Fibroblast of skin of scalp (primary cell): ENCODE results near the gene GINS1.

Experiments used
- DNase-seq: peaks from one replicate; pipeline ENCODE4 v3.0.0-alpha.2; 2013

Gene GINS1

DNA sequence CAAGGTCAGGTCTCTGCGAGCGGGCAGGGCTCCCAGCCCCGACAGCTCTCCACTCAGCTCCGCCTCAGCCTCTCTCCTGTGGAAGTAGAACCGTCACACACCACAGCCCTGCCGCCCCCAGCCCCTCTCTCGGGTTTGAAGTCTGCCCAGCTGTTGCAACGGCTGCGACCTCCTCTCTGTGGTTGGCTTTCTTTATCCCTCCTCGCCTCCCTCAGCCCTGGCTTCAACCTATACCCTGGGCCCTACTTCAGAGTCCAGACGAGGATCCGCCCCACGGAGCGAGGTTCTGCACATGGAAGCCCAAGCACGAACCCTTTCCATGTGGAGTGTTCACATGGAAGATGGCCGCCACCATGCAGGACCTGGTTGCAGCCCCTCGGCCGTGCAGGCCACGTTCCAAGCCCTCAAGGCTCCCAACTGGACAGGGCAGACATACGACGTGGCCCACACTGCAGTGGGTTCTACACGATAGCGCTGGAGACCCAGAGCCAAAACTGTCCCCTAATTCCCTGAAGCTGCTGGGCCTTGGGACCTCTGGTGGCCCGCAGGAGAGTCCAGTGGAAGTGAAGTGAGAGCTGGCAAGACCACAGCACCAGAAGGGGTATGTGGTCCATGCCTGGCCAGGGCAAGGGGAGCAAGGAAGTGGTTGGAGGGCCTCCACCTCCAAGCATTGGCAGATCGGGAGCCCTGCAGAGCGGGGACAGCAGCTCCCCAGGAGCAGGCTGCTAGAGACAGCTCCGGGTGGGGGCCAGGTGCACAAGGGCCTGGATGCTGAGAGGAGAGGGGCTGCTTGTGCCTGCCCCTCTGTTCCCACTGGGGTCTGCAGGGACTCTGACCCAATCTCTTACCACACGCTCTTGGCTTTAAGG, 69.8 kb downstream of the GINS1 start:
- DNase-seq = no peak

DNA sequence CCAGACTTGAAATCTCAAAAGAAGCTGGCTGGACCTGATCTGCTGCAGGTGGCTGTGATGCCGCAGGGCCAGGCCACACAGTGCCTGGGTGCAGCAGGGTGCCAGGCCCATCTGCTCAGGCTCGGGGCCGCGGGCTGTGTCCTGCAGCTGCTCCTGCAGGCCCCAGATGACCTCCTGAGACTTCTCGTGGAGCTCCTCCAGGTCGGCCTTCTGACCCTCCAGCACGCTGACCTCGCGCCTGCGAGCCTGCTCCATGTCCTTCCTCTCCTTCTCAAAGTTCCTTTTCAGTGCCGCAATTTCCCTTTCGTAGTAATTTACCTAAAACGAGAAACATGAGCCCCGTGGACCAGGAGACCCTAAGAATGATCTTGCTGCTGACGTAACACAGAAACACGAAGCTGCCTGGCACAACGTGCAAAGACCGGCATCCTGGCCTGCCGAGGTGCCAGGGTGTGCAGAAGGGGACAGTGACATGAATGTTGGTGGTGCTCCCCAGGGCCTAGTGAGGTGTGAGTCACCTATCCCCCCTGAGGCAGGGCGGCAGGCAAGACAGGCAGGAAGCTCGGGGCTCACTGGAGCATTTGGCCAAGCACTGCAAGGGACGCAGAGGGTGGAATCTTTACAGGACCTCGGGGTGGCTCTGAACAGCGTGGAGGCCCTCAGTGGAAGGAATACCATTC, 71.6 kb downstream of the GINS1 start:
- no peak for DNase-seq

DNA sequence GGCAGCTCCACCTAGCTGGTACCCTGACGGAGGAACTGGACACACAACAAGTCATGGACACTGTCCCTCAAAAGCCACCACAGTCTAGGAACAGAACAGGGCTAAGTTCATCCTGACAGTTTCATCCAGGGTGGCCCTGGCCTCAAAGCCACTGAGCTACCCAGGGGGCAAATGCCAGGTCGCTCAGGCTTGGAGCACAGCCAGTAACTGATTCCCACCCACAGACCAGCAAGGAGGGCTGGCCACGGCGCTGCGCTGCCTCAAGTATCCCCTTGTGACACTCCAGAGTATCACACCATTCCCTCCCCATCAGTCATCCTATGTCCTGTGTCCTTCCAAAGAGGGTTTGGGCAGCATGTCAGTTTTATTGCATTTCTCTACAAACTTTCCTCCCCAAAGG, 72.2 kb downstream of the GINS1 start:
- DNase-seq = no peak

DNA sequence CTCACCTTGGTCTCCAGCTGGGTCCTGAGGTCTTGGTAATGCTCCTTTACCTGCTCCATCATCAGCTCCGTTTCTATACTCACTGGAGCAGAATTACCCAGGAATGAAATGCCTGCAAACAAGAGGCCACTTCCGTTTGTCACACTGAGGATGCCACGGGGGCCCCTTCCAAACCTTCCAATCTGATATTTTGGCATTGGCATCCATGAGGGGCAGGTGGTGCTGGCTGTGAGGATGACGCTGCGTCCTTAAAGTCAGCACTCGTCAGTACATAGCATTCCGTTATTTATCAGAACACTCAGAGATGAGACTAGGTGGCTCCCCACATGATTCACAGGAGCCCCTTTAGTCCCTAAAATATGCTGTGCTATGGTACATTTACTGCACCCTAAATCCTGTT, 72.7 kb downstream of the GINS1 start:
- no peak for DNase-seq

DNA sequence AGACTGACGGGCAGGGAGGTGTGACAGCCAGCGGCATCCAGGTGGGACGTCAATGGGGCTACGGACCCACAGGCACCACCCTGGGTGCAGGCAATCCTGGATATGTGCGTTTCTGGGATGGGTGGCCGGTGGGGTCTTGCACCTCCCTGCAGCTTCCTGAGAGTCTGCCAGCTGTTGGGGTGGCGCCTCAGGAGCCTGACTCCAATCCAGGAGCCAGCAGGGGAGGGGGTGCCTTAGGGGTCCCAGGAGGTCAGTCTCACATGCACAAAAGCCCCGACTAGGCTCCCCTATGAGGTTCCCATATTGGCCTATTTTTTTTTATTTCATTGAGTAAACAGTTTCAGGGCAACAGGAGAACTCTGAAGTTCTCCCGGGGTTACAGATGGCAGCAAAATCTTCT, 73.3 kb downstream of the GINS1 start:
- DNase-seq = no peak

DNA sequence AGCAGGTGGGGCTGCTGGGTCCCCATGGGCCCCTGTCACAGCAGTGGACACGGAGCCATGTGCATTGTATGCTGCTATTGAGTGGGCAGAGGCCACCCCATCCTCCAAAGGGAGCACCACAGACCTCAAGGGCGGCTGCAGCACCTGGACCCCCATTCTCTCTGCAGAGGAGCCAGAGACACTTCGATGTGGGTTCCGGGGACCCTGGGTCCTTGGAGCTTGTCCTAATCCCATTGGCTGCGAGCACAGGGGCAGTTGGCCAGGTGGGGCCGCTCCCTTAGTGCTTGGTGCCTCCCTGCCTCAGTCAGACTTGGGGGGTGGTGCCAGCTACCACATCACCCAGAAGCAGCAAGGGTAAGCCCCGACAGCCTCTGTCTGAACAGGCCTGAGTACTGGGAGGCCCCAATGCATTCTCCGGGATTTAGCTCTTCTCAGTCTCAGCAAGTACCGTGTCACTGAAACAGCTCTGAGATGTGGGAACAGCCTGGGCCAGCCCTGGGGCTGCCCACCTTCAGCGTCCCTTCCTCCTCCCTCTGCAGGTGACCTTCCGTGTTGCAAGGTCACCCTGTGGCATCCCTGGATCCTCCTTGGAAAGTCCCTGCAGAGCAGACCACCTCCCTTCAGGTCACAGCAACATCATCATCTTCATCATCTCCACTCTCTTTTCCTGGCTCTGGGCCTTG, 73.9 kb downstream of the GINS1 start:
- DNase-seq = no peak

DNA sequence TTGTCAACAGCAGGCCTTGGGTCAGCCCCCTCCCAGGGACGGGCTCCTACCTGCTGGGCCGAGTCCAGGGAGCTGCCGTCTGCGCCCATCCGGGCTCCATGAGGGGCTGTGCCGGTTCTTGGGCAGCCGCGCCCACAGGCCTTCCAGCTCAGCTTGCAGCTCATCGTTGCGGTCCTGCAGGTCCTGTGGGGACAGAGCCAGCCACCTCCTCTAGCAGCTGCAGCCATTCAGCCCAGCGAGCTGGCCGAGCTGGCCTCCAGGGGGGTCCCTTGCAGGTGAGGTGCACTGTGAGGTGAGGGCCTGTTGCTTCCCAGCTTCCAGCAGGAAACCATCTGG, 74.4 kb downstream of the GINS1 start:
- no peak for DNase-seq

DNA sequence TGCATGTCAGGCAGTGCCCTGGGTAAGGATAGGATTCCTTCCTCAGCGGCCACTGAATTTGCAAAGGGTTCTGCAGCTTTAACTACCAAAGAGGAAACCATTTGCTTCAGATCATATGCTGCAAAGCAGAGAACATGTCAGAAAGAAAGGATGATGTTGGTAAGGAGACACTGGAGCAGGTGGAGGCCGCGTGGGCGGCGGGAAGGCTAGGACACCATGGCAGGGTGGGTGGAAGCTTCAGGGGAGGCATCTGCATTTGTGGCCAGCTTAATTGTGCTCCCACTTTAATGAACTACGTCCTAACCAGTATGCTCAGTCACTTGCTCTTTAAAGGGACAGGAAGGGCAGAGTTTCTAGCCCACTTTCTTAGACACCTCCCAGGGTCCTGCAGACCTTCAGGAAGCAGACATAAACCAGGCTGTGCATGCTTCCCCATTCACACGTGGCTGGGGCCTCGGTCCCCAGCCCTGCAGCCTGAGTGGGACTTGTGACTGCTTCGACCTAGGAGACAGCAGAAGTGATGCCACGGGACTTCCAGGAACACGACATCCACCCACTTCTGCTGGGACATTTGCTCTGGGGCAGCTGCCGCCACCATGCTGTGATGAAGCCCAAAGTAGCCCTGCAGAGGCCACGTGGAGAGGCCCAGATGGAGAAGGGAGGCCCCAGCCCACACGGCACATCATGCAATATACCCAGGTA, 76.1 kb downstream of the GINS1 start:
- no peak for DNase-seq

DNA sequence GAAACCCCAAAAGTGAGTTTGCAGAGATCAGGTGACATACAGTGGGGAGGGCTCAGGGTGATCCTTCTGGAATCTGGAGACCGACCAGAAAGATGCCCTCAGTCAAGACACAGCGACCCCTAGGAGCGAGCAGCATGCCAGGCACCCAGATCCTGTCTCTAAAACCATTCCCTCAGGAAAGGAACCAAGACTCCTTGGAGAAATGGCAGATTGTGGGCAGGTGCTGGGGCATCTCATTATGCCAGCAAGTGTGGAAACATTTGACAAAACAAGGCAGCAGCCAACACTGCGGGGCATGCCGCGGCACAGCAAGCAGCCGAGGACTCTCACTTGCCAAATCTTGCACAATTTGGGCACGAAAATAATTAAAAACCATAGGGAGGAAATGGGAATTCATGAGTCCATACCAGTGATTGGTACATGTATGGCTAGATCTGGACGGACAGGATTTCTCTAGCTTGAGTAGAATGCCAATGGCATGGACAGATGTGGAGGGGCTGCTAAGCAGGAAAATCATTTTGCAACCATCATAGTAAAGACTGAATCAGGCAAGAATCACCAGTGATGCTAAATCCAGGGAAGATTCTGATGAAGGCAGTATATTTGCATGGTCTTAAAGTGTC, 76.9 kb downstream of the GINS1 start:
- DNase-seq = no peak

DNA sequence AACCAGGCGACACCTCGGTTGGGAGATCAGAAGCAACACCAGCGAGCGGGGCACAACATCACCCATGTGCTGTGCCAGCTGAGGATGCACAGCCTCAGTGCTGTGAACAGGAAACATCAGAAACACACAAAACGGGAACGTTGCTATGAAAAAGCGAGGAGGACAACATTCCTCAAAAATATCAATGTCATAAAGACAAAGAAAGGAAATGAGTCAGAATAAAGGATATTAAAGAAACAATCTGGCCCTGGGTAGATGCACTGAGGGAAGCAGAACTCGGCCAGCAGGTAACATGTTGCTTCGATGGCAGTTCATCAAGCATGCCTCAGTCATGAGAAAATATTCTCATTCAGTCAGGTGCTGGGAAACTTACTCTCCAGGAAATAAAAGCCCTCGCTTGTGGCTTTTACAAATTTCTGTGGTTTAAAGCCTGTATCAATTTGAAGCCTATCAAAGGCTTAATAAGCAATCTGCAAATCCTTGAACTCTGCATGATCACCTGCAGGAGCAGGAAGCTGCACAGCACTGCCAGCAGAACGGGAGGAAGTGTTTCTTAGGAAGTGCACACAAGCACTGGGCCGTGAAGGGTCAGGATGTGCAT, 77.5 kb downstream of the GINS1 start:
- DNase-seq = peak; percentile 4

DNA sequence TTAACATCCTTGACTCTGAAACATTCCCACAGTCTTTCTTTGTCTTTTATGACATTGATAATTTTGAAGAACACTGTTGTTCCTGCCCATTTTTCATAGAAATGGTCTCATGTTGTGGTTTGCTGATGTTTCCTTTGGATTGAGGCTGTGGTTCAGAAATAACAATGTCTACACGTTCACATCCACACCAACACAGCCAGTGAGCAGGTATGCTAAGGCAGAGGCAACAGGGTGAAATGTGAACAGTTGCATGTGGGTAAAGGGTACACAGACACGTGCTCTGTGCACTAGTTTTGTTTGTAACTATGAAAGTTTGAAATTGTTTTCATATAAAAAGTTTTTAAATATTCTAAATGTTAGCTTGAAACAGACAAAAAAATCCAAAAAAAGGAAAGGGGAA, 78.4 kb downstream of the GINS1 start:
- no peak for DNase-seq

DNA sequence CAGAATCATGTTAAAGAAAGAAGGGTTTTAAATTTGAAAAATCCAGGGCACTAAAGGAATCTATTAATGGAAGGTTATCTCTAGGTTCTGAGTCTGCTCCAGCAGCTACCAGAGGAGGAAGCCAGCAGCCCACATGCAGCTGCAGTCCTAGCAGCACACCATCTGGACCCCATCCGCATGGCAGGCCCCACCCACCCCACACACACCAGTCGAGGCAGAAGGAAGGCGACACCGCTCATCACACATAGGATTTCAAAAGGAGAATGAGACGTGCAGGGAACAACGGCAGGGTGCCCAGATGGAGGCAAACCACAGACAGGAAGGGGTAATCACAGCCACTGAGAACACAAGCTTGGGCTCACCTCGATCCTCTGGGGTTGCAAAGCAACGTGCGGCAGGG, 78.9 kb downstream of the GINS1 start:
- peak; percentile 20 for DNase-seq

DNA sequence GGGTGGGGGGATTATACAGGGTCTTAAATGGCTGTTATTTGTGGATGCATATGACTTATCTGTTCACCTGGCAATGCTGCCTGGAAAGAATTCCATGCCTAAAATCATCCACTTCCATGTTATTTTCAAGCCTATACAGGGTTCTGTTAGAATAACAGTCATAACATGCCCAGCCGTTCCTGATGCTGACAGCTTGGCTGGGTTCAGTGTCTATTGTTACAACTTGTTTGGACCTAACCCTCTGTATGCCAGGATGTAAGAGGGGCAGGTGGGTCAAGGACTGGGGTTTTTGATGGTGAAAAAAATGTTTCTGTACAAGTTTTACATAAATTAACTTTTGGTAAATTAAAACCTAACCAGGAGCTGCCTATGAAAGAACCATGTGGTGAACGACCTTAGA, 79.8 kb downstream of the GINS1 start:
- no peak for DNase-seq

DNA sequence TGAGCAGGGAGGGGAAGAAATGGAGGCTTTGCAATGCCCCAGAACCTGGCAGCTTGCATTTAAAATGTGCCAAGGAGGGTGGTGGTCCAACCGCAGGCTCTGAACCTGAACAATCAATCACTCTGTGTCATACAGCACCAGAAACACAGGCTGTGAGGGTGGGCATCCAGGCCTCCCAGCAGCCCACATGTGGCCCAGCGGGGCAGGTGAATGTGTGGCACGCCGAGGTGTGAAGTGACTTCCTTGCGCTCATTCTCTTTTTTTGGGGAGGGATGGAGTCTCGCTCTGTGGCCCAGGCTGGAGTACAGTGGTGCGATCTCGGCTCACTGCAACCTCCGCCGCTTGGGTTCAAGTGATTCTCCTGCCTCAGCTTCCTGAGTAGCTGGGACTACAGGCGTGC, 80.5 kb downstream of the GINS1 start:
- no peak for DNase-seq

DNA sequence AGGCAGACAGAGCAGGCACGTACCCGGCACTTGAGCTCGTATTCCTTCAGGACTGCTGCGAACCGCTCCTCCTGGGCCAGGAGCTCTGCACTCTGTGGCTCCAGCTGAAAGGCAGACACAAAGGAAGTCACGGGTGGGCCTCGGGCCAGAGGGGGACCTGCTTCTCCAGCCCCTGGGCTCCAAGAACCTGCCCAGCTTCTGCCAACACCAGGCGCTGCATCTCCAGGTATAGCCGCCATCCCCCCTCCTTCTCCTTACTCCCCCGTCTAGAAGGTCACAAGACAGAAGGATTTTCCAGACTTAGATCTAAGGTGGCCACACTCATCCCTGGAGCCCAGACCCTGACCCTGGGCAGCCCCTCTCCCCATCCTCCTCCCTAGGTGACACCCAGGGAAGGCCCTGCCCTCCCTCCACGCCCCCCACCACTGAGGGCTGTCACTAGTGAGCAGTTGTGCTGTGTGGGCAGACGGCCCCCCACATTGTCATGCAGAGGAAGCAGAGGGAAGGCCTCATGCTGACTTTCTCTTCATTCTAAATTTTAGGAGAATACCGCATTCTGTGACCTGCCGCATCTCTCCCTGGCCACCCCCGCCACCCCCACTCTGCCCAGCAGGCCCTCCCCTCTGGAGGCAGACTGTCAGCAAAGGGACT, 81.9 kb downstream of the GINS1 start:
- DNase-seq = no peak

DNA sequence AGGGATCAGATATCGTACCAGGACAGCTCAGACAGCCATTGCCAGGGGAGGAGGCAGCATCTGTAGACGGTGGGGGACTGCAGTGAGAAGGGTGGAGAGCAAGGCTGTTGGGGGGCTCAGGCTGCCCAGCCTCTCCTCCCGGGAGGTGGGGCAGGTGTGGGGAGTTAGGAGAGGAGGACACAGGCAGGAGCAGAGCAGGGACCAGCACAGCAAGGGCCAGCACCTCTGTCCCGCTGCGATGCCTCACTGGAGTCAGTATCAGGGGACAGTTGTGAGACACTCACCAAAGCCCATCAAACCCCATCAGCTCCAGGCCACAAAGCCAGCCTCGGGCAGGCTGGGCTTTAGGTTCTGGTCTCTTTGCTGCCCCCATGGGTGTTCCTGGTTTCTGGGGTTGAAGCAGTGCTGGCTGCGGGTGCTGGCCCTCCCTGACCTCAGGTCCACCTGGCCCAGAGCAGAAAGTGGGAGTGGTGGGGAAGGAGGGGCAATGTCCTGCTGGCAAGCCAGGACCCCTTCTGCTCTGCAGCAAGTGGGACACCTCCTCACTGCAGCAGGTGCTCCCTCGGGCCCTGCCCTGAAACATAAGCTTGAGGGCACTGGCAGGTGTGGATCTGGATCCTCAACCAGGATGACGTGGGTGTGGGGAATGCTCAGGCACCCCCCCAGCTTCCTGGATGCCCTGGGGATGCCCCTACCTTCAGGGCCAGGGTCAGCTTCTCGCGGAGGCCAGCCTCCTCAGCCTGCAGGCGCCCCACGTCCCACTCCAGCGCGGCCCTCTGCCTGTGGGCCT, 83.4 kb downstream of the GINS1 start:
- no peak for DNase-seq

DNA sequence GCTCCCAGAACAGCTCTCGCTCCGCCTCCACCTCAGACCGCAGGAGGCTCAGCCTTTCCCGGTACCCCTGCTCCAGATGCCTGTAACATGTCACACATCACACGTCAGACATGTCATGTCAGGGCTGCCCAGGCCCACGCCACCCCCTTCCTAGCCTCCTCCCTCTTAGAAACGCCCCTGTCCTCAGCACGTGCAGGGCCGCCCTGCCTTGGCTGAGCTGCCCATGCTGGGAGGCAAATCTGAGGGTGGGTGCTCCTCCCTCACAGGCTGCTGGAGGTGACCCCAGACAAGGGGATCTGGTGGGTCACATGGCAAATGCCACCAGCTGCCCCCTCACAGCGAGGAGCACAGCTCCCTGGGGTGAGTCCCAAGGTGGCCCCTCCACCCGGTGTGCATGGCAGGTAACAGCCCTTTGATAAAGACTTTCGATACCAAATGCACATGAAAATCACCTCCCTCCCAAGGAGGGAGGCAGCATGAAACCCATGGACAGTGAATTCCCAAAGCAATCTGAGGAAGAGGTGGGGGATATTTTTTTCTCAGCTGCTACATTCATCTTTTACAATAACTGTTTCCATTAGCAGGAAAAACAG, 84.1 kb downstream of the GINS1 start:
- DNase-seq = no peak

DNA sequence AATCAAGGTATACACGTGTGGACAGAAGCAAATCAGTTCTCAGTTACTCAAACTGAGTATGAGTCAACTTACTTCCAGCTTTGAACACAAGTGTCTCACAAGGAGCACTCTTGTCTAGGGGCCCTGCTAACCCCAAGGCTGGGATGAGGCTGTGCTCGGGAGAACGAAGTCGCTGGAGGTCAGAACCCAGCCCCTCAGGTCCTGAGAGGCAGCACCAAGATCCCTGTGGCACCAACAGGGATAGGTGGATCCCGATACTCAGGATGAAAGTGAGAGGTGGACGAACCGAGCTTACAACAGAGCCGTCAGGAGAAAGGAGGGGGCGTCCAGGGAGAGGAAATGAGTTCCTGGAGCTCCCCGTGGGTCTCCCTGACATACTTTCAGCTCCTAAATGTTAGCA, 85.7 kb downstream of the GINS1 start:
- no peak for DNase-seq

DNA sequence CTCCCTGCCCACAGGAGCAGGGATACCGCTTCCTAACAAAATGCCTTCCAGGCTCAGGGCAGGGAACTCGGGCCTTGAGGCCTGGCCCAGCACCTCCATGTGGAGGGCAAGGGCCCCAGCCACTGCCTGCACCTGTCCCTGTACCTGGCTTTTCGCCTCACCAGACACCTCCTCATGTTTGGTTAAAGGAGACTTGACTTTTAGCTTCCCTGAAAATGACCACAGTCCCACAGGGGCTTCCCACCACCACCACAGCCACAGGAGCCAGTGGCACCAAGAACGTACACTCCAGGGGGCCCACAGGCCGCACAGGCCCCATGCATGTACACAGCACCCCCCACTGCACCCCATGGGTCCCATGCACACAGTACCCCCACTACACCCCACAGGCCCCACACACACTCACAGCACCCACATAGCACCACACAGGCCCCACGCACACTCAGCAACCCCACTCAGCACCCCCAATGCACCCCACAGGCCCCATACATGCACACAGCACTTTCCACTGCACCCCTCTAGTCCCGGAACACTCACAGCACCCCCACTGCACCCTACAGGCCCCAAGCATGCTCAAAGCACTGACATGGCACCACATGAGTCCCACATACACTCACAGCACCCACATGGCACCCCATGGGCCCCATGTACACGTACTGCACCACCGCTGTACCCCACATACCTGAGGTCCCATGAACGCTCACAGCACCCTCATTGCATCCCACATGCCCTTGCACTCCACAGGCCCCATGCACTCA, 86.5 kb downstream of the GINS1 start:
- no peak for DNase-seq
